ENCODE measurements around the gene RDX.
"Not testable (repeated sequence)": the region's sequence is repeated elsewhere in the genome, so short reads cannot be mapped to it uniquely, and the experiment has no call there.

Gene RDX

GRCh38 chr11:110296226-110297075 is at the start of gene RDX:
Gene RDX, minus strand, starts transcription at chr11:110296614. Its CDS starts 16,922 bp downstream, at chr11:110279692.
- DNase-seq (ENCODE audit: low spot score), result peak; percentile 92

- no peak for DNase-seq (ENCODE audit: low spot score)
Measured at GRCh38 chr11:110345743-110346142, 49.3 kb upstream of the RDX start.

- no peak for DNase-seq (ENCODE audit: low spot score)
Measured at GRCh38 chr11:110340436-110340835, 44.0 kb upstream of the RDX start.

GRCh38 chr11:110339456-110340250 is 43.2 kb upstream of the RDX start:
- DNase-seq (ENCODE audit: low spot score), result no peak

- DNase-seq (ENCODE audit: low spot score), result no peak
Measured at GRCh38 chr11:110338684-110339083, 42.3 kb upstream of the RDX start.

- DNase-seq (ENCODE audit: low spot score), result no peak
Measured at GRCh38 chr11:110337570-110338193, 41.3 kb upstream of the RDX start.

- no peak for DNase-seq (ENCODE audit: low spot score)
Measured at GRCh38 chr11:110336054-110336453, 39.6 kb upstream of the RDX start.

- DNase-seq (ENCODE audit: low spot score), result no peak
Measured at GRCh38 chr11:110335358-110335757, 38.9 kb upstream of the RDX start.

- no peak for DNase-seq (ENCODE audit: low spot score)
Measured at GRCh38 chr11:110331626-110332025, 35.2 kb upstream of the RDX start.

GRCh38 chr11:110329445-110329844 is 33.0 kb upstream of the RDX start:
- no peak for DNase-seq (ENCODE audit: low spot score)

- DNase-seq (ENCODE audit: low spot score), result no peak
Measured at GRCh38 chr11:110327508-110327907, 31.1 kb upstream of the RDX start.

- DNase-seq (ENCODE audit: low spot score), result no peak
Measured at GRCh38 chr11:110323786-110324185, 27.4 kb upstream of the RDX start.

GRCh38 chr11:110319501-110319900 is 23.1 kb upstream of the RDX start:
- DNase-seq (ENCODE audit: low spot score), result no peak

- no peak for DNase-seq (ENCODE audit: low spot score)
Measured at GRCh38 chr11:110318638-110319404, 22.4 kb upstream of the RDX start.

GRCh38 chr11:110317516-110317932 is 21.1 kb upstream of the RDX start:
- no peak for DNase-seq (ENCODE audit: low spot score)

GRCh38 chr11:110314366-110315095 is 18.1 kb upstream of the RDX start:
- DNase-seq (ENCODE audit: low spot score), result no peak

- DNase-seq (ENCODE audit: low spot score), result no peak
Measured at GRCh38 chr11:110312670-110313069, 16.3 kb upstream of the RDX start.

GRCh38 chr11:110311783-110312579 is 15.6 kb upstream of the RDX start:
- DNase-seq (ENCODE audit: low spot score), result no peak

GRCh38 chr11:110308071-110308470 is 11.7 kb upstream of the RDX start:
- no peak for DNase-seq (ENCODE audit: low spot score)

- DNase-seq (ENCODE audit: low spot score), result not testable (repeated sequence)
Measured at GRCh38 chr11:110306019-110306388, 9.6 kb upstream of the RDX start.
